ENCODE data around the gene SHBG. TPM values are rescaled to one million over a fixed set of nuclear protein-coding genes. Genes with fewer than 3 reads are reported as not detected.
A peak's percentile ranks its signal among the peaks of the same experiment; 100 is the strongest.

Gene SHBG
- total RNA-seq, 2 experiments from 2014 or later: not detected

GRCh38 chr17:7611635-7612293 lies 18.2 kb upstream of the SHBG start:
- DNase-seq: no peak
- Histone ChIP-seq H3K4me1 (ENCODE audit: insufficient read depth, low read length) (peaks cover 36% of the 10 kb centered on the region), H3K36me3 (ENCODE audit: insufficient read depth, low read length) (peaks cover 4% of the 10 kb centered on the region), H3K27ac (ENCODE audit: low read depth in 1 of 2, low read length in 2 of 2) (no peak overlapping the region), H3K9me3 (ENCODE audit: control insufficient read depth in 1 of 2, insufficient read depth in 1 of 2, low read length in 2 of 2) (no peaks in the 10 kb centered on the region), H3K4me3 (ENCODE audit: low read length) (no peak overlapping the region), H3K27me3 (ENCODE audit: control insufficient read depth in 1 of 2, insufficient read depth in 2 of 2, low read length in 2 of 2) (no peaks in the 10 kb centered on the region)
- ATAC-seq (ENCODE audit: poor library complexity): no peak
- peak overlapping the region; percentile 82 for H3K4me3 Mint-ChIP-seq
- TF ChIP-seq, protein P1, sequence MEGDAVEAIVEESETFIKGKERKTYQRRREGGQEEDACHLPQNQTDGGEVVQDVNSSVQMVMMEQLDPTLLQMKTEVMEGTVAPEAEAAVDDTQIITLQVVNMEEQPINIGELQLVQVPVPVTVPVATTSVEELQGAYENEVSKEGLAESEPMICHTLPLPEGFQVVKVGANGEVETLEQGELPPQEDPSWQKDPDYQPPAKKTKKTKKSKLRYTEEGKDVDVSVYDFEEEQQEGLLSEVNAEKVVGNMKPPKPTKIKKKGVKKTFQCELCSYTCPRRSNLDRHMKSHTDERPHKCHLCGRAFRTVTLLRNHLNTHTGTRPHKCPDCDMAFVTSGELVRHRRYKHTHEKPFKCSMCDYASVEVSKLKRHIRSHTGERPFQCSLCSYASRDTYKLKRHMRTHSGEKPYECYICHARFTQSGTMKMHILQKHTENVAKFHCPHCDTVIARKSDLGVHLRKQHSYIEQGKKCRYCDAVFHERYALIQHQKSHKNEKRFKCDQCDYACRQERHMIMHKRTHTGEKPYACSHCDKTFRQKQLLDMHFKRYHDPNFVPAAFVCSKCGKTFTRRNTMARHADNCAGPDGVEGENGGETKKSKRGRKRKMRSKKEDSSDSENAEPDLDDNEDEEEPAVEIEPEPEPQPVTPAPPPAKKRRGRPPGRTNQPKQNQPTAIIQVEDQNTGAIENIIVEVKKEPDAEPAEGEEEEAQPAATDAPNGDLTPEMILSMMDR (IDR thresholded peaks at IDR 0.05): no peak
- ChIA-PET POLR2A (interaction anchor here (1.2 to 4.2 kb wide), 2 partner anchors 75 kb away, joined by 3 to 158 read pairs; partner anchors contain the start of genes TP53 and WRAP53), CTCF (interaction anchor here (1.6 to 2.3 kb wide), 2 partner anchors 22 to 76 kb away, joined by 4 to 9 read pairs; partner anchors contain the start of genes SOX15 and TP53)
- intact Hi-C loops (cut with DNase I, micrococcal nuclease): loop anchor here in 1 of 2 experiments (2.0 kb wide), 1 partner anchor 21 kb away; the partner anchor contains the start of gene SOX15
- H3K27ac Mint-ChIP-seq: peak overlapping the region; percentile 87
- peaks cover 52% of the 10 kb centered on the region for H3K4me1 Mint-ChIP-seq (ENCODE audit: low read depth)
- no peaks in the 10 kb centered on the region for H3K9me3 Mint-ChIP-seq
- no peaks in the 10 kb centered on the region for H3K27me3 Mint-ChIP-seq
- peaks cover 39% of the 10 kb centered on the region for H3K36me3 Mint-ChIP-seq (ENCODE audit: low read depth)

DNA sequence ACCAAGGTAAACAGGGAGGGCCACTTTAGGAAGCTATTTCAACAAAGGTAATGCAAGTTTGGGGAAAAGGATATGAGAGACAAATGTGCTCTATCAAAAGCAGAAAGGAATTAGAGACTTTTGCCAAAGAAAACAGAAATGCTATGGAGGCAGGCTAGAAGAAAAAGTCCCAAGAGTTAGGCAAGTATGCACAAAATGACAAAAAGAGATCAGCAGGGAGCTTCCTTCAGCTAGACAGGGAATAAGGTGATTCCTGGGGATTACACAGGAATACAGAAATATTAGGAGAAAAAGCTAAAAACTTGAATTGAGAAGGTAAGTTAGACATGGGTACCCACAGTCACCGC lies 17.7 kb upstream of the SHBG start:
- intact Hi-C loops (cut with DNase I, micrococcal nuclease): no loop called here
- POLR2A ChIA-PET: interaction anchor here (4.2 kb wide), 1 partner anchor 74 kb away, joined by 158 read pairs; the partner anchor contains the start of genes TP53 and WRAP53

DNA sequence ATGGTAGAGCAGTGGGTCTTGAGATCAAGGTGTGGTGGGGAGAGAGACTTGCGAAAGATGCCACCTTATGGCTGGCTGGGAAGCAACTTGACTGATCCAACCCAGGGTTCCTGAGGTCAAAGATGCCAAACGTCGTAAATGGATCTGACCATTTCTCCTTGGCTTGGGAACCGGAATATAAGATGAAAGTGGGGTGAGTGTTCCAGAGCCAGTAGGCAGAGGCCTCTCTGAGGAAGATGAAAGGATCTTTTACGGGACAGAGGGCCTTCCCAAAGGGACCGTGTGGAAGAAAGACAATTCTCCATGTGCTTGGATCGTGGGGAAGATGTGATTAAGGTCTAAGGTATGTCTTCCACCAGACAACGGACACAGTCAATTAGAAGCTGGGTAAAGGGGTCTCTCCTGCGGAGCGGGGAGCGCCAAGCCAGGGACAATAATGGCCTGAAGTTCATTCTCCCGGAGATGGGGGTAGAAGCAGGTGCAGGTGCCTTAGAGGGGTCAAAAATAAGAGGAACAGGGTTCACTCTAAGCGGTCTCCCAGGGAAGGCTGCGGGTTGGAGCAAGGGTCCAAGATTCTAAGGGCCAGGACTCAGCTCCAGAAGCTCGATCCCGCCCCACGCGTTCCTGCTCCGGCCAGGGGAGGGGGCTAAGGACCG lies 16.0 kb upstream of the SHBG start:
- Mint-ChIP-seq H3K4me3 (peak overlapping the region; percentile 91), H3K36me3 (ENCODE audit: low read depth) (peaks cover 39% of the 10 kb centered on the region), H3K27ac (peak overlapping the region; percentile 87), H3K9me3 (no peaks in the 10 kb centered on the region), H3K27me3 (no peaks in the 10 kb centered on the region), H3K4me1 (ENCODE audit: low read depth) (peaks cover 52% of the 10 kb centered on the region)
- peaks cover 36% of the 10 kb centered on the region for H3K4me1 ChIP-seq (ENCODE audit: insufficient read depth, low read length)
- ATAC-seq (ENCODE audit: poor library complexity): no peak
- H3K4me3 ChIP-seq (ENCODE audit: low read length): peak overlapping the region; percentile 87
- no peaks in the 10 kb centered on the region for H3K9me3 ChIP-seq (ENCODE audit: control insufficient read depth in 1 of 2, insufficient read depth in 1 of 2, low read length in 2 of 2)
- DNase-seq: peak in 1 of 14 experiments; percentile 33
- CTCF ChIA-PET: interaction anchor here (0.8 to 3.1 kb wide), 12 partner anchors 11 to 258 kb away, joined by 4 to 29 read pairs (median 4); partner anchors contain the start of genes ATP1B2, MPDU1, SAT2 and TP53
- H3K27ac ChIP-seq (ENCODE audit: low read depth in 1 of 2, low read length in 2 of 2): peak overlapping the region in 1 of 2 donors; percentile 50
- POLR2A ChIA-PET: interaction anchor here (0.5 to 4.2 kb wide), 11 partner anchors 14 to 243 kb away, joined by 4 to 158 read pairs (median 9); partner anchors contain the start of genes CYB5D1, MPDU1, NAA38 and POLR2A
- intact Hi-C loops (cut with DNase I, micrococcal nuclease): loop anchor here (2.0 kb wide), 2 partner anchors 41 to 73 kb away; partner anchors contain the start of gene TP53 (in 1 of the 2)
- H3K27me3 ChIP-seq (ENCODE audit: control insufficient read depth in 1 of 2, insufficient read depth in 2 of 2, low read length in 2 of 2): no peaks in the 10 kb centered on the region
- H3K36me3 ChIP-seq (ENCODE audit: insufficient read depth, low read length): peaks cover 4% of the 10 kb centered on the region
- TF ChIP-seq, protein P1 (IDR thresholded peaks at IDR 0.05): no peak

More for the DNA sequence above, 17.7 kb upstream of the SHBG start:
- Histone ChIP-seq H3K4me3 (ENCODE audit: low read length) (no peak overlapping the region), H3K9me3 (ENCODE audit: control insufficient read depth in 1 of 2, insufficient read depth in 1 of 2, low read length in 2 of 2) (no peaks in the 10 kb centered on the region), H3K27ac (ENCODE audit: low read depth in 1 of 2, low read length in 2 of 2) (no peak overlapping the region), H3K27me3 (ENCODE audit: control insufficient read depth in 1 of 2, insufficient read depth in 2 of 2, low read length in 2 of 2) (no peaks in the 10 kb centered on the region), H3K36me3 (ENCODE audit: insufficient read depth, low read length) (peaks cover 4% of the 10 kb centered on the region), H3K4me1 (ENCODE audit: insufficient read depth, low read length) (peaks cover 36% of the 10 kb centered on the region)
- H3K4me3 Mint-ChIP-seq: peak overlapping the region; percentile 82
- TF ChIP-seq, protein P1 (IDR thresholded peaks at IDR 0.05): no peak
- DNase-seq: no peak
- H3K9me3 Mint-ChIP-seq: no peaks in the 10 kb centered on the region
- no peak for ATAC-seq (ENCODE audit: poor library complexity)
- no peaks in the 10 kb centered on the region for H3K27me3 Mint-ChIP-seq
- CTCF ChIA-PET: interaction anchor here (1.6 to 2.3 kb wide), 2 partner anchors 23 to 75 kb away, joined by 4 to 9 read pairs; partner anchors contain the start of genes SOX15 and TP53
- peaks cover 39% of the 10 kb centered on the region for H3K36me3 Mint-ChIP-seq (ENCODE audit: low read depth)
- peak overlapping the region; percentile 87 for H3K27ac Mint-ChIP-seq
- H3K4me1 Mint-ChIP-seq (ENCODE audit: low read depth): peaks cover 52% of the 10 kb centered on the region
